C4-2B (cell line): ENCODE results near the gene OR52A1.

Experiments used
- ZFX ChIP-seq: fragments of 450-650 bp; IDR thresholded peaks from 2 replicates; pipeline ENCODE4 v1.6.1; 2017
- TF ChIP-seq, protein P1 (sequence below): fragments of 450-650 bp; conservative IDR thresholded peaks from 2 replicates; pipeline ENCODE4 v1.5.1; 2017; ENCODE audit warnings: mild to moderate bottlenecking

DNA sequence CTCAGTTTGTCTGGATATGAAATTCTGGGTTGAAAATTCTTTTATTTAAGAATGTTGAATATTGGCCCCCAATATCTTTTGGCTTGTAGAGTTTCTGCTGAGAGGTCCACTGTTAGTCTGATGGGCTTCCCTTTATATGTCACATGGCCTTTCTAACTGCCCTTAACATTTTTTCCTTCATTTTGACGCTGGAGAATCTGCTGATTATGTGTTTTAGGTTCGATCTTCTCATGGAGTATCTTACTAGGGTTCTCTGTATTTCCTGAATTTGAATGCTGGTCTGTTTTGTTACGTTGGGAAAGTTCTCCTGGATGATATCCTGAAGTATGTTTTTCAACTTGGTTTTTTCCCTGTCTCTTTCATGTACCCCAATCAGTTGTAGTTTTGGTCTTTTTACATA, 39.2 kb downstream of the OR52A1 start:
- TF ChIP-seq, protein P1, sequence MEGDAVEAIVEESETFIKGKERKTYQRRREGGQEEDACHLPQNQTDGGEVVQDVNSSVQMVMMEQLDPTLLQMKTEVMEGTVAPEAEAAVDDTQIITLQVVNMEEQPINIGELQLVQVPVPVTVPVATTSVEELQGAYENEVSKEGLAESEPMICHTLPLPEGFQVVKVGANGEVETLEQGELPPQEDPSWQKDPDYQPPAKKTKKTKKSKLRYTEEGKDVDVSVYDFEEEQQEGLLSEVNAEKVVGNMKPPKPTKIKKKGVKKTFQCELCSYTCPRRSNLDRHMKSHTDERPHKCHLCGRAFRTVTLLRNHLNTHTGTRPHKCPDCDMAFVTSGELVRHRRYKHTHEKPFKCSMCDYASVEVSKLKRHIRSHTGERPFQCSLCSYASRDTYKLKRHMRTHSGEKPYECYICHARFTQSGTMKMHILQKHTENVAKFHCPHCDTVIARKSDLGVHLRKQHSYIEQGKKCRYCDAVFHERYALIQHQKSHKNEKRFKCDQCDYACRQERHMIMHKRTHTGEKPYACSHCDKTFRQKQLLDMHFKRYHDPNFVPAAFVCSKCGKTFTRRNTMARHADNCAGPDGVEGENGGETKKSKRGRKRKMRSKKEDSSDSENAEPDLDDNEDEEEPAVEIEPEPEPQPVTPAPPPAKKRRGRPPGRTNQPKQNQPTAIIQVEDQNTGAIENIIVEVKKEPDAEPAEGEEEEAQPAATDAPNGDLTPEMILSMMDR = no peak
- no peak for TF ChIP-seq ZFX
